ENCODE results near the gene LIPM.

The LIPM gene

GRCh38 chr10:88800152-88801125, 2.1 kb upstream of the LIPM start:
- DNase-seq (ENCODE audit: low read depth in 1 of 2, low spot score in 1 of 2) = peak in 1 of 2 donors; percentile 17

DNA sequence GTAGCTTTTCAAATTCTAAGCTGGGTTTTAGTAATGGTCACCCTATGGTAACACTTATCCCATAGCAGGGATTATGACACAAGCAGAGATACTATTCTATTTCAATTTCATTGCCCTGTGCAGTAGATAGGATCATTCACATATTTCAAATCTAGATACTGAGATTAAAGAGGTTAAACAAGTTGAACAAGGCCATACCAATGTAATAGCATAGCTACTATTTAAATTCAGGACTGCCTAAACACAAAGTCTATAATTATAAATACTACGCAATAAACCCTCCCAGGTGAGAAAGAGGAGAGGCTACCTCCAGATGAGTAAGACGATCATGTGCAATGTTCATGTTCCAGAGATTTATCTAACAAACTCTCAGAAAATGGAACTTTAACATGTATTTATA, 1.1 kb downstream of the LIPM start:
- DNase-seq (ENCODE audit: low read depth in 1 of 2, low spot score in 1 of 2) = no peak

- DNase-seq (ENCODE audit: low read depth in 1 of 2, low spot score in 1 of 2) = no peak
These were observed 1.7 kb downstream of the LIPM start for GRCh38 chr10:88804083-88804812.

GRCh38 chr10:88805361-88805760, 2.8 kb downstream of the LIPM start:
- no peak for DNase-seq (ENCODE audit: low read depth in 1 of 2, low spot score in 1 of 2)

DNA sequence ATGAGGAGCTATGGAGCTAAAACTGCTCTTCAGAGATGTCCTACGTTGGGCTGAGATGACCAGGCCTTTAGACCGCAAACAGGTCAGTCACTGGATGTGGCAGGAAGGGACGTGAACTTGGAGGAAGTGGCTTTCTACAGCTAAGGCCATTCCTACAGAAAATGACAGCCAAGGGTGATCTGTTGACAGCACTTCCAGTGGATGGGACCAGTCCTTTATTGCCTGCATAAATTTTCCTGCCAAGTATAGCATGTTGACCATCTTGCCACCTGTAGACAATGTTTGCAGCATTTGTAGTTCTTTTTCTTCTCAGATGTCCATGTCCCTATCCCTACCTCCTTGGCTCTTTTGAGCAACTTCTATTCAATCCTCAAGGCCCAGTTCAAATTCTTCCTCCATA, 3.4 kb downstream of the LIPM start:
- DNase-seq (ENCODE audit: low read depth in 1 of 2, low spot score in 1 of 2) = no peak

DNA sequence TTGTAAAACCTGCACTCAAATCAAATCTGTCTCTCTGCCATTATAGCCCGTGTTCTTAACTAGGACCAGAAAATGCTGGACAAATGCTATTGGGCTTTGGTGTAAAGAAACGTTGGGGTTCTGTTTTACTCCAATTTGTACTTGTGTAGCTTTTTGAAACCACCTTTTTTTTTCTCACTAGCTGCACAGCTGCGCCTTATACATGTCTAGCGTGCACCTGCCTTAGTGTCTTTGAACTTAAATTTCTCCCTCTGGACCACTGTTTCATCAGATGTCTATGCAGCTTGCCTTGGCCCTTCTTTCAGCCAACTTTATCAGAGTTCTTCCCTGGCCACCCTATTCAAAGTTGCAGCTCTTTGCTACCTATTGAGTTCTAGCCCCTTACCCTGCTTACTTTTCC, 7.1 kb downstream of the LIPM start:
- no peak for DNase-seq (ENCODE audit: low read depth in 1 of 2, low spot score in 1 of 2)

DNA sequence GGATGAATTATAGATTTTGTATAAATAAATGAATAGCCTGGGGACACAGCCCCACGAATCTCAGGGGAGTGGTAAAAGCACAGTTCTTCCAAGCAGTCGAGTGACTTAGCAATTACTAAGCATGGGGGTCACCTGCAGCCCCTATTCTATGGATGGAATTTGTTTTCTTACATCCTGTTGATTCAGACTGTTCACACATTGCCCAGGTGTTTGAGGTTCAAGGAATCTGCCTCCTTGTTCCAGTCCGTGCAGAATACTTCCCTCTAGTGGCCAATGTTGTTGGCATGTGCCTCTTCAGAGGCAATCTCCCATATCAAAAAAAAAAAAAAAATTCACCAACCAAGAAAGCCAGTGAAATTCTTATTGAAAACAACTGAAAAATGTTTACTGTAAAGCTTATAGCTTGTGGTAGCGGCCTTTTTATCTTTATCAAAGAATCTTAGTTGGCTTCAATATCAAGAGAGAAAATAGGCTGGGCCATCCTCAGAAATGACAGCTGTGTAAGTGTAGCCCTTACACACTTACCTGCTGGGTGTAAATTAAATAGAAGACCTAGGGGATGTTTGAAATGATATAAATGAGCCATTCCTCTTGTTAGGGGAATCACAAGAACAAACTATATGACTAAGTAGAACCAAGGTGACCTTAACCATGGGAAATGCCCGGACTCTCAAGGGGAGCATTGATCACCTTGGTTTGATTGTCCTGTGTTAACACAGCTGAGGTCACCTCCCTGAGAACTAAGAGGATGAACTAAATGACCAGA, 7.8 kb downstream of the LIPM start:
- no peak for DNase-seq (ENCODE audit: low read depth in 1 of 2, low spot score in 1 of 2)

GRCh38 chr10:88813200-88813599, 10.7 kb downstream of the LIPM start:
- DNase-seq (ENCODE audit: low read depth in 1 of 2, low spot score in 1 of 2) = no peak

DNA sequence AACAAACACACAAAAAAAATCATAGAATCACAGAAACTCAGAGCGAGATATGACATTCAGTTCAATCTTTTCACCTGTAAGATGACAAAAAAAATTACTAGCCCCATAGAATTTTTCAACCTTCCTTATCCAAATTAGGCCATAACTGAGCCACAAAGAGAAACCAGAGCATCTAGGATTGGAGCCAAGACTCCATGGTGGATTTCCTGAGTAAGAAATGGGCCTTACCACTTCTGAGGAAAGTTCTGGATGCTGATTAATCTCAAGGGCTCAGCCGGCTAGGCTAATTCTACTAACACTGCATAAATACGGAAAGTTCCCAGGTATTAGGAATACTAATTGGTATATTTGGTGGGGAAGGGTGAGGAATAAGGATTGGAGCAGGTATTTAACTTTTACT, 16.8 kb downstream of the LIPM start:
- DNase-seq (ENCODE audit: low read depth in 1 of 2, low spot score in 1 of 2) = no peak

DNA sequence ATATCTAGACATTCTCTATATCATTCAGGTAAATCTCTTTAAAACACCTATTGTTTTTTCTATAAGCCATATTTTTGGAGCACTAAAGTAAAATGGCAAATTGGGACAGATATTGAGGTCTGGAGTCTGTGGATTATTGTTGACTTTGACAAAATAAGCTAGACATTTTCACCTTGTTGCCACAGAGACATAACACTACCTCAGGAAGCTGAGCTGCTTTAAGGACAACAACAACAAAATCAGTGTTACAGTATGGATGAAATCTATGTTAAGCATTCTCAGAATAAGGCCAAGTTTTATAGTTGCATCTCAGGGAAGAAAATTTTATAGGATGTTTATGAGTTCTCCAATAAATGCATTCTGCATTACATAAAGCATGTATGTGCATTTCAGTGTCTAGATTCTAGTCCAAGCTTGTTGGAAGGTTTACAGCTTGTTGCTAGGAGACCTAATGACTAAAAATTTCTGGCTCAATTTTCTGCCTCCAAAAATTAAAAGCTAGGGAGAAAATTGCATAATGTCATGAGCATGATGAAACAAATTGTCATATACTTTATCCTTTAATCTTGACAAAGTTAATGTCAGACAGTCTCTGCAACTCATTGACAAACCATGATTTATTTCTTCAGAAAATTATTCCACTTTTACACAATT, 18.3 kb downstream of the LIPM start:
- DNase-seq (ENCODE audit: low read depth in 1 of 2, low spot score in 1 of 2) = no peak

GRCh38 chr10:88826388-88826787, 23.9 kb downstream of the LIPM start:
- no peak for DNase-seq (ENCODE audit: low read depth in 1 of 2, low spot score in 1 of 2)

GRCh38 chr10:88827671-88828070, 25.1 kb downstream of the LIPM start:
- no peak for DNase-seq (ENCODE audit: low read depth in 1 of 2, low spot score in 1 of 2)

DNA sequence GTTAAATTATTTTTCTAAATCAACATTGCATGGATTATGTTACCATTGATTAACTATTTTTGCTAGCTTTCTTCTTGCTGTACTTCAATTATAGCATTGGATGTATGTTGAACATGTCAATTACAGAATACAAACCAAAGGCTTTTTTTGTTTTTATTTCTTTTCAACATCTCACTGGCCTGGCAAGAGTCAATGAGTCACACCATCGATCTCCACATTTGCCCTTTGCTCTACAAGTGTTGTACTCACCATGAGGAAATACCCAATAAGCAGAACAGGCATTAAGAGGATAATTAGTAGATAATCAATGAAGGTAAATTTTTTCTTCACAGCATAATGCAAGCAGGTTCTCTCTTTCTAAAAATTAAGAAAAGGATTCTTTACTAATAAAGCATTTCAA, 25.8 kb downstream of the LIPM start:
- no peak for DNase-seq (ENCODE audit: low read depth in 1 of 2, low spot score in 1 of 2)

DNA sequence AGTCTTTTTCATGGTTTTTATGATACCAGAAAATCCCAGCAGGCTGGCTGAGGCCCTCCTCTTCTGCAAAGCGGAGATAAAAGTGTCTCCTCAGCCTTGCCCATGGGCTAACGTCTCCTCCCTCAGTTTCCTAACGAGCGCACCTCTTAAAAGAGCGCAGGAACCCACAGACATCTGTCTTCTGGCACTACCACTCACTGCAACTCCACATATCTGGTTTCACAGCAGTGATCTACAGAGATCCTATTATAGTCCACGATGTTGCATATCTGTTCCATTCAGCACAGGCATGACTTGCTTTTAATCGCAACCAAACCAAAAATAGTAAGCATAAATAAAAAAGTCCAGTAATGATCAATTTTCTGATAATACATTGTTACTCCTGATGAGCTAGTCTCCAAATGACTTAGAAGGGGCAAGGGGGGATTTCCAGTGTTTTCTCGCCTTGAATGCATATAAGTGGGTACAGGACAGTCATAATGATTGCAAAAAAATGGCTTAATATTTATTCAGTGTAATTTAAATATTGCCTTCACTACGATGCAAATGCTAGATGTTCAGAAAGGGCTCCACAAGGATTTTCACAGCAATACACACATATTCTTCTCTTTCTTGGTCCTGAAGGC, 28.2 kb downstream of the LIPM start:
- DNase-seq (ENCODE audit: low read depth in 1 of 2, low spot score in 1 of 2) = no peak

DNA sequence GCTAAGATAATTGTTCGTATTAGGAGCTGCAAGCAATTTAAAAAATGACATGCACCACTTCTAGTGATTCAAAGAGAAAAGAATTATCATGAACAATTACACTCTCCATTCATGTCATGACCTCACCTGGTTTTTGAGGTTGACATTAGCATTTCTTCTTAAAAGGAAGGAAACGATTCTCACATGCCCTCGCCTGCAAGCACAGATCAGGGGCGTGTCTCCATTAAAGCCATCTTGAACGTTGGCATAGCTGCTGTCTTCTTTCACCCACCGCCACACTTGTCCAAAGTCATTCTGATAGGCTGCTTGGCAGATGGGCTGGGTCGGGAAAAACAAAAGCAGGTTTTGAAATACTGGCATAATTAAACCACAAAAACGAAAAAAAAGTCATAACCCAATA, 29.2 kb downstream of the LIPM start:
- DNase-seq (ENCODE audit: low read depth in 1 of 2, low spot score in 1 of 2) = peak in 1 of 2 donors; percentile 17

GRCh38 chr10:88832376-88832775, 29.8 kb downstream of the LIPM start:
- no peak for DNase-seq (ENCODE audit: low read depth in 1 of 2, low spot score in 1 of 2)

GRCh38 chr10:88833156-88833555, 30.6 kb downstream of the LIPM start:
- DNase-seq (ENCODE audit: low read depth in 1 of 2, low spot score in 1 of 2) = no peak

GRCh38 chr10:88833723-88834122, 31.2 kb downstream of the LIPM start:
- no peak for DNase-seq (ENCODE audit: low read depth in 1 of 2, low spot score in 1 of 2)

DNA sequence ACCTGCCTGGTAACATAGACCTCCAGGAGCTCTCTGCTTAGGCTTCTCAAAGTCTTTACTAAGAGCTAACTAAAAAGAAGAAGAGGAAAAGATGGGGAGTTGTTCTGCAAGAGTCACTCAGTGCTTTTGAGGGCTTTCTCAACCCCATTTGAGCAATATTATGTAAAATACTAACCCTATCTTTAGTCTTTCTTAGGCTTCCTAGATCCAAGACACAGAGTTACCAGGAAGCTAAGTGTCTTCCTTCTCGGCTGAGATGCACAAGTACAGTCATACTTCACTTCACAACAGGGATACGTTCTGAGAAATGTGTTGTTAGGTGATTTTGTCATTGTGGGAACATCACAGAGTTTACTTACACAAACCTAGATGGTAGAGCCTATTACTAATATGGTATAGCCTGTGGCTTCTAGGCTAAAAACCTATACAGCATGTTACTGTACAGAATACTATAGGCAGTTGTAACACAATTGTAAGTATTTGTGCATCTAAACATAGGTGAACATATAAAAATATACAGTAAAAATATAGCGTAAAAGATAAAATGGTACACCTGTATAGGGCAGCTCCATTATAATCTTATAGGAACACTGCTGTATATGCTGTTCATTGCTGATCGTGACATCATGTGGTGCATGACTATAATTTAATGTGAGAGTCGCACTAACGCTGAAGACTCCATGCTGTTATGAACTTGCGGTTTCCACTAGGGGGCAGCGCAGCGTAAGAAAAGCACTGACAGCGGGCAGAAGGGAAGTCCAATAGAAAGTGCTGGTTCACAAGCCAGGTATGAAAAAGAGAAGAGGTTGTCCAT, 32.8 kb downstream of the LIPM start:
- peak; percentile 55 to 85 for DNase-seq (ENCODE audit: low read depth in 1 of 2, low spot score in 1 of 2)

GRCh38 chr10:88835910-88836221, 33.3 kb downstream of the LIPM start:
- no peak for DNase-seq (ENCODE audit: low read depth in 1 of 2, low spot score in 1 of 2)

All from activated CD4-positive, alpha-beta T cell treated with anti-CD3 and anti-CD28 coated beads, Interleukin-2, amount 50 U/mL, for 24 hours (primary cell).